NOMO-1 treated with DMSO at 0.1 percent for 48 hours (cell line): ENCODE results near the gene ABI1.
"Not testable (repeated sequence)": the region's sequence is repeated elsewhere in the genome, so short reads cannot be mapped to it uniquely, and the experiment has no call there.

Experiments used
- DNase-seq: peaks from one replicate; lab custom pipeline; 2025; ENCODE audit not compliant: unreplicated experiment; lab: John Stamatoyannopoulos, UW

The ABI1 gene

GRCh38 chr10:26860443-26861204 lies at the start of gene ABI1:
Gene ABI1, minus strand, starts transcription at chr10:26860958. Its CDS starts 95 bp downstream, at chr10:26860863.
- peak; percentile 98 for DNase-seq

- no peak for DNase-seq
Observed at GRCh38 chr10:26909753-26910152, 49.0 kb upstream of the ABI1 start.

- DNase-seq, result not testable (repeated sequence)
Observed at GRCh38 chr10:26905253-26905781, 44.6 kb upstream of the ABI1 start.

- DNase-seq, result no peak
Observed at GRCh38 chr10:26903431-26904217, 42.9 kb upstream of the ABI1 start.

- peak; percentile 71 for DNase-seq
Observed at GRCh38 chr10:26892306-26892923, 31.7 kb upstream of the ABI1 start.

- peak; percentile 38 for DNase-seq
Observed at GRCh38 chr10:26890956-26891355, 30.2 kb upstream of the ABI1 start.

- no peak for DNase-seq
Observed at GRCh38 chr10:26887611-26888215, 27.0 kb upstream of the ABI1 start.

GRCh38 chr10:26881600-26882331 lies 21.0 kb upstream of the ABI1 start:
- peak; percentile 68 for DNase-seq

GRCh38 chr10:26879744-26880143 lies 19.0 kb upstream of the ABI1 start:
- DNase-seq, result no peak

- DNase-seq, result no peak
Observed at GRCh38 chr10:26870766-26871165, 10.0 kb upstream of the ABI1 start.

GRCh38 chr10:26869528-26869927 lies 8.8 kb upstream of the ABI1 start:
- peak; percentile 58 for DNase-seq

GRCh38 chr10:26863351-26864076 lies 2.8 kb upstream of the ABI1 start:
- DNase-seq, result no peak

- no peak for DNase-seq
Observed at GRCh38 chr10:26861205-26861998, 644 bp upstream of the ABI1 start.

- DNase-seq, result peak; percentile 62
Observed at GRCh38 chr10:26860102-26860442, 686 bp downstream of the ABI1 start.

- no peak for DNase-seq
Observed at GRCh38 chr10:26859241-26860101, 1.3 kb downstream of the ABI1 start.

GRCh38 chr10:26858707-26859034 lies 2.1 kb downstream of the ABI1 start:
- peak; percentile 24 for DNase-seq

GRCh38 chr10:26857991-26858706 lies 2.6 kb downstream of the ABI1 start:
- DNase-seq, result no peak

- DNase-seq, result not testable (repeated sequence)
Observed at GRCh38 chr10:26857553-26857952, 3.2 kb downstream of the ABI1 start.
